ENCODE measurements around the gene PADI1. TPM values are rescaled to one million over a fixed set of nuclear protein-coding genes. Genes with fewer than 3 reads are reported as not detected.

The PADI1 gene
- total RNA-seq, 1 donor: 0.43 TPM

DNA sequence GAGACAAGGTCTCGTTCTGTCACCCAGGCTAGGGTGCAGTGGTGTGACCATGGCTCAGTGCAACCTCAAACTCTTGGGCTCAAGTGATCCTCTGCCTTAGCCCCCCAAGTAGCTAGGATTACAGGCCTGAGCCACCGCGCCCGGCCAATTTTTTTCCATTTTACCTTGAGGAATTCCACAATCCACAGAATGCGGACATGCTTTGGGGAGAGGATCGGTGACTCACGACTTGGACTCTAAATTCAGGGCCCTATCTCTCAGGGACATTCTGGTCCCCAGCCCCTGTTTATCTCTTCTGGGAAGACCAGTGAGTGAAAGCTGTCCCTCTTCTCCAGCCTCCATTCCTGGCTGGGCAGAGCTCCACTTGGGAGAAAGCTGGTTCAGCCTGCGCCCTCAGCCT is 5.2 kb downstream of the PADI1 start:
- no peak for DNase-seq (ENCODE audit: low read depth)
- no peak overlapping the region for H3K4me3 ChIP-seq (ENCODE audit: low read depth, low read length)
- TF ChIP-seq, protein P1, sequence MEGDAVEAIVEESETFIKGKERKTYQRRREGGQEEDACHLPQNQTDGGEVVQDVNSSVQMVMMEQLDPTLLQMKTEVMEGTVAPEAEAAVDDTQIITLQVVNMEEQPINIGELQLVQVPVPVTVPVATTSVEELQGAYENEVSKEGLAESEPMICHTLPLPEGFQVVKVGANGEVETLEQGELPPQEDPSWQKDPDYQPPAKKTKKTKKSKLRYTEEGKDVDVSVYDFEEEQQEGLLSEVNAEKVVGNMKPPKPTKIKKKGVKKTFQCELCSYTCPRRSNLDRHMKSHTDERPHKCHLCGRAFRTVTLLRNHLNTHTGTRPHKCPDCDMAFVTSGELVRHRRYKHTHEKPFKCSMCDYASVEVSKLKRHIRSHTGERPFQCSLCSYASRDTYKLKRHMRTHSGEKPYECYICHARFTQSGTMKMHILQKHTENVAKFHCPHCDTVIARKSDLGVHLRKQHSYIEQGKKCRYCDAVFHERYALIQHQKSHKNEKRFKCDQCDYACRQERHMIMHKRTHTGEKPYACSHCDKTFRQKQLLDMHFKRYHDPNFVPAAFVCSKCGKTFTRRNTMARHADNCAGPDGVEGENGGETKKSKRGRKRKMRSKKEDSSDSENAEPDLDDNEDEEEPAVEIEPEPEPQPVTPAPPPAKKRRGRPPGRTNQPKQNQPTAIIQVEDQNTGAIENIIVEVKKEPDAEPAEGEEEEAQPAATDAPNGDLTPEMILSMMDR (IDR thresholded peaks at IDR 0.05; ENCODE audit: insufficient read depth, low read depth, low read length): no peak

- DNase-seq (ENCODE audit: low read depth): no peak
- TF ChIP-seq, protein P1 (IDR thresholded peaks at IDR 0.05; ENCODE audit: insufficient read depth, low read depth, low read length): no peak
- no peak overlapping the region for H3K4me3 ChIP-seq (ENCODE audit: low read depth, low read length)
Observed at GRCh38 chr1:17211377-17211776, 6.4 kb downstream of the PADI1 start.

DNA sequence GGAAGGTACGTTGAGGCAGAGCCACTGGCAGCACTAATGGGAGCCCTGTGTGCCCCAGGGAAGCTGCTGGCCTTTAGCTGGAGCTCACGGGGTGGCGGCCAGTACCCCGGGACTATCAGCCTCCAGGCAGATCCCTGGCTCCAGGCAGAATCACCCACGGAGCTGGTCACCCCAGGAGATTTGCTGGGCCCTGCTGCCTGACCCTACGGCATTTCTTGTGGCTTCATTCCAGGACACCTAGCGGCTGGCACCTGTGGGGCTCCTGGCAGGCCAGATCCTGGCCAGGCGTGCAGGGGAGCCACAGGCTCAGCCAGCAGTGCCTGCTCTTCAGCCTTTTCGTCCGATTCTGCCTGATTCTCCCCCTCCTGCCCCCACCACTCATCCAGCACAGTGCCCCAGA is 7.1 kb downstream of the PADI1 start:
- no peak overlapping the region for H3K4me3 ChIP-seq (ENCODE audit: low read depth, low read length)
- DNase-seq (ENCODE audit: low read depth): no peak
- TF ChIP-seq, protein P1 (IDR thresholded peaks at IDR 0.05; ENCODE audit: insufficient read depth, low read depth, low read length): no peak

GRCh38 chr1:17212487-17213121 is 7.7 kb downstream of the PADI1 start:
- TF ChIP-seq, protein P1 (IDR thresholded peaks at IDR 0.05; ENCODE audit: insufficient read depth, low read depth, low read length): no peak
- no peak overlapping the region for H3K4me3 ChIP-seq (ENCODE audit: low read depth, low read length)
- DNase-seq (ENCODE audit: low read depth): peak; percentile 87

DNA sequence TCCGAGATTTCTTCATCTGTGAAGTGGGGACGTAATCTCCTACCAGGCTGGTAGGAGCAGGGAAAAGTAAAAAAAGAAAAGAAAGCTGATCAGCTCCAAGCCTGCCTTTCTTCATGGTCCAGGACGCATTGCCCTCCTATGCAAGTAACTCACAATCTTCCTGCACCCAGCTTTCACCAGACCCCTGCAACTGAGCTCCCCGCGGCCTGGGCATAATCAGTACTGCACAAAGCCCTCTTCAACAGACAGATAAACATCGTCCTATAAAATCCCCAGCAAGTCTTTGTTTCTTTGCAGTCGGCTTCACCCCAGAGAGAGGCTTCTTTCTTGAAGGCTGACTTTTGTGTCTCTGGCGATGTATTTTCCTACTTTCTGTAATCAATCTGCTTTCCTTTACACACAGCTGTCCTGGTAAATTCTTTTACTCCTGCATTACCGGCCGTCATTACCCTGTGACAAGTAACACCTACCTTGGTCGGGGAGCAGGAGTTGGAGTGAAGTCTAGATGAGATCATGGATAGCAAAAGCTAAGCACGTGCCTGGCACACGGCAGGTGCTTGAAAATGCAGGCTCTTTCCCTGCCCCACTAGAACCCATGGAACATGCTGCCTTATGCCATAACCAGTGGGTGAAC is 8.3 kb downstream of the PADI1 start:
- TF ChIP-seq, protein P1 (IDR thresholded peaks at IDR 0.05; ENCODE audit: insufficient read depth, low read depth, low read length): peak; percentile 4
- no peak for DNase-seq (ENCODE audit: low read depth)
- no peak overlapping the region for H3K4me3 ChIP-seq (ENCODE audit: low read depth, low read length)

DNA sequence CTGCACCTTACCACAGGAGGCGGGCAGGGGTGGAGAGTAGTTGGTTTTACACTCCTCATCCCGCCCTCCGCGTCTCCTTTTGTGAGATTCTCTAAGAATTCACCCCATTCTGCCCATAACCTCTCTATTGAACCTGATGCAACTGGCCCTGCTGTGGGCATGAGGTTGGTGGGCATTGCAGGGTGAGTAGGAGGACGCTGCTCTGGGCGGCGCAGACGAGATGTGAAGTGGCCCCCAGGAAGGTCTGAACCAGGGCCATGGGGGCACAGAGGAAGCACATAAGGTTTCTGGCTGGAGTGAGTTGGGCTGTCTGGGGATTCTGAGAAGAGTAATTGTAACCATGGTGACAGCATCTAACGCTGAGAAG is 8.8 kb downstream of the PADI1 start:
- no peak overlapping the region for H3K4me3 ChIP-seq (ENCODE audit: low read depth, low read length)
- TF ChIP-seq, protein P1 (IDR thresholded peaks at IDR 0.05; ENCODE audit: insufficient read depth, low read depth, low read length): no peak
- DNase-seq (ENCODE audit: low read depth): no peak
